ENCODE data around the gene NAV3.

DNA sequence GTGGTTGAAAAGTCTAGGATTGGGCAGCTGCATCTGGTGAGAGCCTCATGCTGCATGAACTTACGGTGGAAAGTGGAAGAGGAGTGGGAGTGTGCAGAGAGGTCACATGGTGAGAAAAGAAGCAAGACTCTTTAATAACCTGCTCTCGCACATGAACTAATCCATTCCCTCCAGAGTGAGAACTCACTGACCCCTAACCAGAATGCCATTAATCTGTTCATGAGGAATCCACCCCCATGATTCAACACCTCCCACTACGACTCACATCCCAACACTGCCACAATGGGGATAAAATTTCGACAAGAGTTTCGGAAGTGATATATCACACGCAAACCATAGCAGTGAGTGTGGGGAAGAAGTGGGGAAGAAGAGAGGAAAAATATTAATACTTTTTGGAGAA is 377.4 kb downstream of the NAV3 start:
- TF ChIP-seq, protein P1, sequence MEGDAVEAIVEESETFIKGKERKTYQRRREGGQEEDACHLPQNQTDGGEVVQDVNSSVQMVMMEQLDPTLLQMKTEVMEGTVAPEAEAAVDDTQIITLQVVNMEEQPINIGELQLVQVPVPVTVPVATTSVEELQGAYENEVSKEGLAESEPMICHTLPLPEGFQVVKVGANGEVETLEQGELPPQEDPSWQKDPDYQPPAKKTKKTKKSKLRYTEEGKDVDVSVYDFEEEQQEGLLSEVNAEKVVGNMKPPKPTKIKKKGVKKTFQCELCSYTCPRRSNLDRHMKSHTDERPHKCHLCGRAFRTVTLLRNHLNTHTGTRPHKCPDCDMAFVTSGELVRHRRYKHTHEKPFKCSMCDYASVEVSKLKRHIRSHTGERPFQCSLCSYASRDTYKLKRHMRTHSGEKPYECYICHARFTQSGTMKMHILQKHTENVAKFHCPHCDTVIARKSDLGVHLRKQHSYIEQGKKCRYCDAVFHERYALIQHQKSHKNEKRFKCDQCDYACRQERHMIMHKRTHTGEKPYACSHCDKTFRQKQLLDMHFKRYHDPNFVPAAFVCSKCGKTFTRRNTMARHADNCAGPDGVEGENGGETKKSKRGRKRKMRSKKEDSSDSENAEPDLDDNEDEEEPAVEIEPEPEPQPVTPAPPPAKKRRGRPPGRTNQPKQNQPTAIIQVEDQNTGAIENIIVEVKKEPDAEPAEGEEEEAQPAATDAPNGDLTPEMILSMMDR (IDR thresholded peaks at IDR 0.05), result no peak
- no peak for TF ChIP-seq EZH2 (IDR thresholded peaks at IDR 0.05)

Data from neural progenitor cell (in vitro differentiated cells).